ENCODE results near the gene C19orf53.

GRCh38 chr19:13764821-13765394, 9.3 kb upstream of the C19orf53 start:
- TF ChIP-seq POLR2AphosphoS5 (IDR thresholded peaks at IDR 0.05; ENCODE audit: low read depth, low read length) (no peak), SIN3A (IDR thresholded peaks at IDR 0.05; ENCODE audit: borderline replicate concordance, insufficient read depth, low read length) (no peak), TAF1 (IDR thresholded peaks at IDR 0.05; ENCODE audit: borderline replicate concordance, insufficient read depth, low read length) (no peak)

Data from PFSK-1 (cell line).